HCT116 (cell line): ENCODE data around the gene MAP3K7CL.

Source experiments
- CTCF ChIP-seq, 3 experiments: fragments of 200-600 bp in 1 of 3; sonication (generic) in 1 of 3; IDR thresholded peaks in 2 of 3; conservative IDR thresholded peaks in 1 of 3; 2 replicates each; pipeline ENCODE4 v1.5.1; 2012 to 2017; ENCODE audit warnings: low read depth in 2 of 3, low read length in 2 of 3, antibody characterized with exemption in 1 of 3, borderline replicate concordance in 1 of 3, control low read depth in 1 of 3, mild to moderate bottlenecking in 1 of 3, mixed read lengths in 1 of 3, mixed run types in 1 of 3, moderate library complexity in 1 of 3; ENCODE audit not compliant: insufficient read depth in 1 of 3
- EGR1 ChIP-seq: IDR thresholded peaks from 2 replicates; pipeline ENCODE4 v1.6.1; 2012; ENCODE audit warnings: low read depth
- EZH2 ChIP-seq: fragments of 200-600 bp; sonication (generic); IDR thresholded peaks from 2 replicates; pipeline ENCODE4 v1.6.1; 2017; ENCODE audit warnings: antibody characterized with exemption, mixed run types

GRCh38 chr21:29149808-29150425, 19.5 kb downstream of the MAP3K7CL start:
- TF ChIP-seq EGR1: no peak
- no peak for TF ChIP-seq EZH2
- no peak for TF ChIP-seq CTCF (IDR thresholded peaks at IDR 0.05 in 2 of 3, conservative IDR thresholded peaks at IDR 0.05 in 1 of 3; ENCODE audit: borderline replicate concordance in 1 of 3, insufficient read depth in 1 of 3, low read depth in 2 of 3, low read length in 2 of 3)
